Measurements from ENCODE around the gene NACAD.
"Not testable (repeated sequence)": the region's sequence is repeated elsewhere in the genome, so short reads cannot be mapped to it uniquely, and the experiment has no call there.

The NACAD gene

DNA sequence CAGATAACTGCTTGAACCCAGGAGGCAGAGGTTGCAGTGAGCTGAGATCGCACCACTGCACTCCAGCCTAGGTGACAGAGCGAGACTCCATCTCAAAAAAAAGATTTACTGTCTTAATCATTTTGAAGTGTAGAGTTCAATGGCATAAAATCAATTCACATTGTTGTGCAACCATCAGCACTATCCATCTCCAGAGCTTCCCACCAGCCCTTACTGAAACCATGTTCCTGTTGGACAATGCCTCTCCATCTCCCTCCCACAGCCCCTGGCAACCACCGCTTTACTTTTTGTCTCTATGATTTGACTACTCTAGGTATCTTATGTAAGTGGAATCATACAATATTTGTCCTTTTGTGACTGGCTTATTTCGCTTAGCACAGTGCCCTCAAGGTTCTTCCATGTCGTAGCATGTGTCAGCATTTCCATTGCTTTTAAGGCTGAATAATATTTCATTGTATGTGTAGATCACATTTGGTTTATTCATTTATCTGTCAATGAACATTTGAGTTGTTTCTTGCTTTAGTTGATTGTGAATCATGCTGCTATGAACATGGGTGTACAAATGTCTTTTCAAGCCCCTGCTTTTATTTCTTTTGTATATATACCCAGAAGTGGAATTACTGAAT, 33.1 kb downstream of the NACAD start:
- DNase-seq (ENCODE audit: low read depth in 3 of 3): no peak

DNA sequence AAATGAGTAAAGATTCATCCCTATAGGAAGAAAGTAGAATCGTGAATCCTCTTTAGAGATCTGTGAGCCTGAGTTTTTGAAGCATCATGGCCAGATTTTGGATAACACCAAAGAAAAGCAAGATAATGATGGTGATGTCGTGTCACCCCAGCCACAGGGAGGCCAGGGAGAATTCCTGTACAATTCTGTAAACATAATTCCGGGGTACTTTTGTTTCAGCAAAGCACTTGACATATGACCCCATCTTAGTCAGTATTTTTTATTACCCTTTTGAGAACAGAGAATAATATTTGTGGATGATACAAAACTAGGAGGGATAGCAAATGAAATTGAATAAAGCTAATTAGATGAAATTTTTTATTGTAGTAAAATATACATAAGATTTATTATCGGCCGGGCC, 33.8 kb downstream of the NACAD start:
- DNase-seq (ENCODE audit: low read depth in 3 of 3): no peak

DNA sequence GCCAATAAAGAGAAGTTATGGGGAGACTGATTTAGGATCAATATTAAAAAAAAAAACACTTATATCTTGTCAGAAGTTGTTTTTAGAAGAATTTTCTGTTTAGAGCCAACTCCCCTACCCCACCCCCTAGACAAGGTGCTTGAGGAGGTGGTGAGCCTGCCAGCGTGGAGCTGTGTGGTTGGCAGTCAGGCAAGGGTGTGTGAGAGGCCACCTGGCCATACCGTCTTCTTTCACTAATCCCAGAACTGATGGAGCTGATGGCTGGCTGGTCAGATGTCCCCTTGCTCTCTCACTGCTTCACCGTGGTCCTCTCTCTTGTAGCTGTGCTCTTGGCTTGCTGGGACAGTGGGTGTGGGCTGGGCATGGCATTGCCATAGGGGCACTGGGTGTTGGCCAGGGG, 34.3 kb downstream of the NACAD start:
- no peak for DNase-seq (ENCODE audit: low read depth in 3 of 3)

DNA sequence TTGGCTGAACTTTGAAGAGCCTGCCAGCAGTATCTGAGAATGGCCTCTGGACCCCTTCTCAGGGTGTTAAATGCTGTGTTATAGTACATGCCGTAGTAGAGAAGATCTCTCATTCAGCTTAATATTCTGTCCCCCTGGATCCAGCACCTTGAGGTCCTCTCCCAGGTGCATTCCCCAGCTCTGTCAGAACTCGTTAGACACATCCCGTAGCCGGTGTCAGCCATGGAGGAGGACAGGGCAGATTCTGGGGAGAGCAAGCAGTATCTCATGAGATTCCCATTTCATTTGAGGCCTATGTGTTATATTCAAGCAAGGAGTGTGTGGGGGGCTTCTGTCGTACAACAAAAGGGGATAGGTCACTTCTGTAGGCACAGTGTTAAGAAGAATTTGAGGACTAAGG, 34.8 kb downstream of the NACAD start:
- no peak for DNase-seq (ENCODE audit: low read depth in 3 of 3)

DNA sequence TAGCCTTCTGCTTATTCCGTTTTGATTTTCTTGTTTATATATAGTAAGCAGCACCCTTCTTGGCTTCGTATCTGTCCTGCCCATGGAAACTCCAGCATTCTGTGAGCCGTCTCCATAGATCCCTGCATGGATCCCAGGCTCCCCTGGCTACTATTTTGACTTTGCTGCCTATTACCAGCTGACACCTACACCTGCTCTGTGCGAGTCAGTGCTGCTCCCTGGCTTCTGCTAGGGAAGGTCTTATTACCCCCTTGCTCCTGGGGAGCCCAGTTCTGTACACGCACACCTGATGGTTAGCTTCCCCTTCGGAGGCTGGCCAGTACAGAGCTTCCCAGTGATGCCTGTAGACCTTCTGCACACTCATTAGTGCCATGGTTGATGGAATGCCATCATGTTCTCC, 35.4 kb downstream of the NACAD start:
- DNase-seq (ENCODE audit: low read depth in 3 of 3): no peak

DNA sequence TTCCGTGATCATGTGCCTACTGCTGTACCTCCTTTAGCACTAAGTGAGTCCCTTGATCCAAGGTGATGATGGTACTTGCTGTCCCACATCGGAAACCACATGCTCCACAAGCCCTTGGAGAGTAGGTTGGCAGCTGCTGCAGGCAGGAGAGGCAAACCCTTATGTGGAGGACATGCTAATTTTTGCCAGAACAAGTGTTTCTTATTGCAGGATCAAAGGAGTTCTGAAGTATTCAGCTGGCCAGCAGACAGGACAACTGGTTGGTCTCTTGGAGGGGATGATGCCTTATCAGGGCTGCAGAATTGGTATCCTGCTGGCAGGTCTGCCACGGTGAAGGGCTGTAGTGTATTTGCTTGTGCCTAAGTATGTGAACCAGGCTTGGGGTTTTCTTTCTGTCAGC, 36.8 kb downstream of the NACAD start:
- no peak for DNase-seq (ENCODE audit: low read depth in 3 of 3)

DNA sequence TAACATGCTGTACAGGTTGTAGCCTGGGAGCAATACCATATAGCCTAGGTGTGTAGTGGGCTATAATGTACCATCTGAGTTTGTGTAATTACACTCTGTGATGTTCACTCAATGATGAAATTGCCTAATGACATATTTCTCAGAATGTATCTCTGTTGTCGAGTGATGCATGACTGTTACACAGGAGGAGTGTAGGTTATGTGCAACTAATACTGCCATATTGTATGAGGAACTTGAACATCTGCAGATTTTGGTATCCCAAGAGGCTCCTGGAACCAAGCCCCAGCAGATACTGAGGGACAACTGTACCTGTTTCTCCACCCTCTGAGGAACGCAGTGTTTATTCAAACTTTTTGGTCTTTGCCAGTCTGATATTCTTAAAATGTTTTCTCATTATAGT, 38.6 kb downstream of the NACAD start:
- DNase-seq (ENCODE audit: low read depth in 3 of 3): no peak

DNA sequence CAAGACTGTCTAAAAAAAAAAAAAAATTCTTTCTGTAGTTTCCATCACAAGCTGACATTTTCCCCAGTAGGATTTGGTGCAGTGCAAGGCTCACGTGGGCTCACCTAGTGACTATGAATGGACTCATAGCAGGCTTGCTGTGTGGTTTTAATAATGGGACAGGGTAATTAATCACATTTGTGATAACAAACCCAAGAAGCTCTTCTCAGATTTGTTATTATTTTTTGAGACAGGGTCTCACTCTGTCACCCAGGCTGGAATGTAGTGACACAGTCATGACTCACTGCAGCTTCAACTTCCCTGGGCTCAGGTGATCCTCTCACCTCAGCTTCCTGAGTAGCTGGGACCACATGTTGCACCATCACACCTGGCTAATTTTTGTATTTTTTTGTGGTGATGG, 40.0 kb downstream of the NACAD start:
- no peak for DNase-seq (ENCODE audit: low read depth in 3 of 3)

DNA sequence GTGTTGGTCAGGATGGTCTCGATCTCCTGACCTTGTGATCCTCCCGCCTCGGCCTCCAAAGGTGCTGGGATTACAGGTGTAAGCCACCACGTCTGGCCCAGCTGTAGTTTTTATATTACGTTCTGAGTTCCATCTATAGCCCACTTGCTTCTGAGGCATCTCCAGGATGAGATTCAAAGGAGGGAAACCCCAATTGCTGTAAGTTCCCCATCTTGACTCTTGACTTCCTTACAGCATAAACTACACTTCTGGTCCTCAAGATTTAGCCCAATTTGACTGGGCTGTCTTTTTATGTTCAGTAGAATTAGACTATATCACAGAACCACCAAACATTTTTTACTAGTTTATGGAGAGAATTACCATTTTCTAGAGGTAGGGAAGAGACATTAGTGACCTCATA, 44.4 kb downstream of the NACAD start:
- no peak for DNase-seq (ENCODE audit: low read depth in 3 of 3)

DNA sequence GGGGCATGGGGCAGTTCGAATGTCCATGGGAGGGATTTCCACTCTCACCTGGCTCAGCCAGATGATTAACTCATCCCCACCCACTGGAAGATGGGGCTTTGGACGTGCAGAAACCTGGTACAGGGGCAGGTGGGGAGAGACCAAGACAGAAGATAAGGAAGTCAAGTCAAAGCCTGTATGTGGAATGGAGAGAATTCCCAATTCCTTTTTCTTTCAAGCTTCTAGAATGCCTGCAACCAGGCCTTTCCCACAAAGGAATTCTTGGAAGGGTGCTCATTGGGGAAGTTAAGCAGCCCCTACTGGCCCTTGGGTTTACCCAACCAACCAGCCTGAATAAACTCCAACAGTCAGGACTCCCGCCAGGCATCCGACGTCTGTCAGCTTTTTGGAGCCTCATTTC, 49.7 kb downstream of the NACAD start:
- no peak for DNase-seq (ENCODE audit: low read depth in 3 of 3)

DNA sequence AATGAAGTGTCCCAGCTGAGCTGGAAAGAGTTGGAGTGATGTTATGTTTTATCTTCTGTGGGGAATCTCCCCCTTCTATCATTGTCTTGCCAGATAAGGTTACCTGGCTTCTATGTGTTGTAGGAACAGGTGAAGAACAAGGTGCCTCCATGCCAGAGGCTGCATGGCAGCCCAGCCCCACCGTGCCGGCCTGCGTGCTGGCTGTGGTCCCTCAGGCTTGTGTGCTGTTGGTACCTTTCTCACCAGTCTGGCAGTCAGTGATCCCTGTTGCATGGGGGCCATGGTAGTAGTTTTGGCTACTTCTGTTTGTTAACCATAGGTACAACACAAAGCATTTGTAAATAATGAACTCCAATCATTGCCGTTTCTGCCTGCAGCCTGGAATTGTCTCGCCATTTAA, 50.9 kb downstream of the NACAD start:
- no peak for DNase-seq (ENCODE audit: low read depth in 3 of 3)

DNA sequence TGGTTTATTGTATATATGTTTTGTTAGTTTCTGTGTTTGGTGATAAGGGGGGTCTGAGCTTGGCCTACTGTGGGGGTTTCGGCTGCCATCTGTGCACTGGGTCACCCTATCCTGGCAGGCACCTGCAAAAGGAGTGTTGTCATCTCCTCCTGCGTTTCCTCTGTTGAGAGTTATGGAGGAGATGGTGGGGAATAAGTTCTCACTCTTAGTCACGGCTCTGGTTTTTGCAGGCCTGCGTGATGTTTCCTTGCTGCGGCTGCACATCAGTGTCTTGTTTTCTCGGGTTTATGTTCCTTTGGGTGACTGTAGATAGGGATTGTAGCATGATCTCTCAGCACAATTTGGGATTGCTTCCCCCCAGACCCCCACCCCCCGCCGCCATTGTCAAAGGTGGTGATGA, 52.0 kb downstream of the NACAD start:
- no peak for DNase-seq (ENCODE audit: low read depth in 3 of 3)

DNA sequence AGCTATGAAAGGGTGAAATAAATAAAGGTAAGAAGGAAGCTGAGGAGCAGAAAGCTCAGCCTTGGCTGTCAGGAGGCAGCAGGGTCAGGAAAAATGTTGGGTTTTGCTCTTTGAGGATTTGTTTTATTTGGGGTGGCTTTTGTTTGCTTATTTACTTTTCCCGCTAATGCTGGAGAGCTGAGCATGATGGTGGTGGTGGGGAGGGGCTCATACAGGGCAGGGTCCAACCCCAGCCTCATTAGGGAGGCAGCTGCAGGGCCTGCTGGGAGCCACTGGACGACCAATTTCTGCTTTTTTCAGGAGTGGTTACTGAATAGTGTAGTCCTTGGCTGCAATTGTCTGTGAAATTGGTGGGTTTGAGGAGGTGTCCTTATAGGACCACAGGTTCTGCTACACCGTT, 52.5 kb downstream of the NACAD start:
- DNase-seq (ENCODE audit: low read depth in 3 of 3): no peak

DNA sequence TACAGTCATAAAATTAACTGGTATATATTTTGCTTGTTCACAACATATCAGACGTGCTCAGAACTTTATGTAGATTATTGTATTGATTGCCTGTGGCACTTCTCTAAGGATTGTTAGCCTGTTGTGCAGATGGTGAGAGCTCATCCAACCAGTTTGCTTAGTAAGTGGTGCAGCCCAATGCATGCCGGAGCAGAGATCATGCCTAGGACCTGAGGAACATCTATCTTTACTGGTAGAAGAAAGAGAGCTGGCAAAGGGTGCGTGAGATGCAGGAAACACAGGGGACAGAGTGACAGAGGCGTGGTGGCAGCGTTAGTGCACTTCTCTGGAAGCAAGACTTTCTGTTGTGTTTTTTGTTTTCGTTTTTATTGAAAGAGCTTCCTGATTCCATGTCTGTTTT, 52.9 kb downstream of the NACAD start:
- no peak for DNase-seq (ENCODE audit: low read depth in 3 of 3)

DNA sequence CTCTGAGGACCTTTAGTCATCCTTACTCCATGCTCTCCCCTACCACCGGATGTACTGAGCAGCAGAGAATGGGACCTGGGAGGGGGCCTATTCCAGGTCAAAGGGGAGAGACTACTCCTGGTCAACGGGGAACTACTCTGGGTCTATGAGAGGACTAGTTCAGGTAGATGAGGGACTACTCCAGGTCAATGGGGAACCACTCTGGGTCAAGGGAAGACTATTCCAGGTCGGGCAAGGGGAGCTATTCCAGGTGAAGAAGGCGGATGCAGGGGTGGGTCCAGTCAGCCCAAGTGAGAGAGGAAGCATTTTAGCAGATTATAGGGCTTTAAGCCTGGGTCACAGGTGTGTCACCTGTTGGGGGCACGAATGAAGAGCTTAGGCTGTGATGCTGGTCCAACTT, 53.4 kb downstream of the NACAD start:
- no peak for DNase-seq (ENCODE audit: low read depth in 3 of 3)

DNA sequence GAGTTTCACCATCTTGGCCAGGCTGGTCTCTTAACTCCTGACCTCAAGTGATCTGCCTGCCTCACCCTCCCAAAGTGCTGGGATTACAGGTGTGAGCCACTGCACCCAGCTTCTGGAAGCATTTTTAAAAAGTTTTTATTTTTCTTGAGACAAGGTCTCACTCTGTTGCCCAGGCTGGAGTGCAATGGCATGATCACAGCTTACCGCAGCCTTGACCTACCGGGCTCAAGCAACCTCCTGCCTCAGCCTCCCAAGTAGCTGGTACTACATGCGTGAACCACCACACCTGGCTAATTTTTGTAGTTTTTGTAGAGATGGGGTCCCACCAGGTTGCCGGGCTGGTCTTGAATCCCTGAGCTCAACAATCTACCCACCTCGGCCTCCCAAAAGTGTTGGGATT, 54.1 kb downstream of the NACAD start:
- DNase-seq (ENCODE audit: low read depth in 3 of 3): not testable (repeated sequence)

DNA sequence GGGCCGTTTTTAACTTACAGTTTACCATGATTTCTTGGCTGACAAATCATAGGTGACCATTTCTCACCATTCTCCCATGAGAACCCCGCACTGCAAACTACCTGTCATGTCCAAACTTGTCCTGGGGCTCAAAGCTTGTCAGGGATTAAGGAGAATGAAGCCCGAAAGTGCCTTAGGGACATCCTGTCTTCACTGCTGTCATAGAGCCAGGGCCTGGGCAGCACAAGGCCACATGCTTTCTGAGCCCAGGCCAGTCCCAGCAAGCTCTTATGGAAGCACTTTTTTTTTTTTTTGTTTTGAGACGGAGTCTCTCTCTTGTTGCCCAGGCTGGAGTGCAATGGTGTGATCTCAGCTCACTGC, 54.9 kb downstream of the NACAD start:
- DNase-seq (ENCODE audit: low read depth in 3 of 3): no peak

DNA sequence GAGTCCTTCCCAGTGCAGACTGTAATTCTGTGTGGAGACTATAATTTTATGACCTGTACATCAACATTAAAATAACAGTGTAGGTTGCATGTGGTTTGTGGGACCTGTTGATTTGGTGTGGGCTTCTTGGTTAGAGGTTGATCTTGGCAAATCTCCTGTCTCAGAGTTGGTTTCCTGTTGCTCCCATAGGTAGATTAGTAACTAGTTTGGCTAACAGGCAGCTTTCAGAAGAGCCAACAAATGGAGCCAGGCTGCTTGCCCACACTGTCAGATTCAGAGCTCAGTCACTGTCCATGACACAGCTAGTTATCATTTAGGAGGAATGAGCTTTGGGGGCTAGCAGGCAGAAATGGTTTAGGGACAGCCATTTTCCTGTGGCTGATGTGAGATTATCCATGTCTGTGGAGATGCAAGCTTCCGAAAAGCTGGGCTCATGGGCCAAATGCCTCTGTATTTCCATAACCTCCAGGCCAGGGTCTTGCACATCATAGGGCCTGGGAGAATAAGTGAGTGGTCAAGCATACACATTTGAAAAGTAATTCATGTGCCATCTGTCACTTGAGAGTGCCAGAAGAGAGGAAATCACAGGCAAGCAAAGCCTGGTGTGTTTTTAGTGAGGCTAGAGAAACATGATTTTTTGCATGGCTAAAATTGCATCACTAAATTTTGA, 55.4 kb downstream of the NACAD start:
- no peak for DNase-seq (ENCODE audit: low read depth in 3 of 3)

DNA sequence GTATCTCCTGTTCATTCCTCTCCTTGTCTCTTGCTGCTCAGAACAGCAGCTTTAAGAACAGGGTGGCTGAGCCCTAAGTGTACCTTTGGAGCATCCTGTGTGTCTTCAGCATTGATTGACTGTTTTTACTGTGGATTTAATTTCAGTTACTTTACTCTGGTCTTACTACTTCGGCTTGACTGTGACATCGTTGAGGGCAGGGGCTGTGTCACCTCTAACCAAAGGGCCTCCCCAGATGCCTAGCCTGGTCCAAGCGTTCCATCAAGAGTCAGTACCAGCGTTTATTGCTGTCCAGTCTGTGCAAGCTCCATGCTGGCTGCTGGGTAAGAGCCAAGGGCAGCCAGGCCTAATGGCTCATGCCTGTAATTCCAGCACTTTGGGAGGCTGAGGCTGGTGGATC, 56.3 kb downstream of the NACAD start:
- no peak for DNase-seq (ENCODE audit: low read depth in 3 of 3)

DNA sequence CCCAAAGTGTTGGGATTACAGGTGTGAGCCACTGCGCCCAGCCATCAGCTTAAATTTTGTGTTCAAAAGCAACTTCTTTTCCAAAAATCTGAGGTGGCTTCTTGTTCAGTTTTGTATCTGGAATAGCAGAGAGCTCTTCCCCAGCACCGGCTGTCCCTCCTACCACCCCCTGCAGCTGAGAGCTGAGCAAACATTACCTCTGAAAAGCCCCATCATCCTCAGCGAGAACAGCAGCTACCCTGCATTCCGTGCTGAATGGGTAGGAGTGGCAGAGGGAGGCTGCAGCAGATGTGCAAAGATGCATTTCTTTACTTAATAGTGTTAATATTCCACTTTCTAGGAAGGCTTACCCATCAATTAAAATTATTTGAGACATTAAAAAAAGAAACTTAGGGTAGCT, 56.9 kb downstream of the NACAD start:
- no peak for DNase-seq (ENCODE audit: low read depth in 3 of 3)
